ENCODE measurements around the gene AUNIP.
"Not testable (repeated sequence)": the region's sequence is repeated elsewhere in the genome, so short reads cannot be mapped to it uniquely, and the experiment has no call there.

AUNIP gene

GRCh38 chr1:25848531-25848930 is 10.7 kb downstream of the AUNIP start:
- Histone ChIP-seq H3K27me3 (ENCODE audit: control insufficient read depth in 2 of 2, insufficient read depth in 2 of 2, low read length in 2 of 2) (no peaks in the 10 kb centered on the region), H3K4me3 (ENCODE audit: low read length in 2 of 2) (no peak overlapping the region), H3K9ac (ENCODE audit: low read depth in 1 of 2, low read length in 2 of 2) (no peak overlapping the region)

GRCh38 chr1:25847929-25848328 is 11.3 kb downstream of the AUNIP start:
- Histone ChIP-seq H3K27ac (ENCODE audit: low read depth in 2 of 2, low read length in 2 of 2) (no peak overlapping the region), H3K9ac (ENCODE audit: low read depth in 1 of 2, low read length in 2 of 2) (no peak overlapping the region), H3K4me3 (ENCODE audit: low read length in 2 of 2) (no peak overlapping the region), H3K27me3 (ENCODE audit: control insufficient read depth in 2 of 2, insufficient read depth in 2 of 2, low read length in 2 of 2) (no peaks in the 10 kb centered on the region), H3K36me3 (ENCODE audit: control insufficient read depth in 2 of 2, insufficient read depth in 2 of 2, low read length in 2 of 2) (no peaks in the 10 kb centered on the region), H3K4me1 (ENCODE audit: control insufficient read depth in 2 of 2, insufficient read depth in 2 of 2, low read length in 2 of 2) (no peaks in the 10 kb centered on the region), H3K9me3 (ENCODE audit: control insufficient read depth in 2 of 2, low read length in 2 of 2) (no peaks in the 10 kb centered on the region)

More at GRCh38 chr1:25848531-25848930, 10.7 kb downstream of the AUNIP start:
- H3K36me3 ChIP-seq (ENCODE audit: control insufficient read depth in 2 of 2, insufficient read depth in 2 of 2, low read length in 2 of 2): no peaks in the 10 kb centered on the region
- no peaks in the 10 kb centered on the region for H3K4me1 ChIP-seq (ENCODE audit: control insufficient read depth in 2 of 2, insufficient read depth in 2 of 2, low read length in 2 of 2)
- no peaks in the 10 kb centered on the region for H3K9me3 ChIP-seq (ENCODE audit: control insufficient read depth in 2 of 2, low read length in 2 of 2)
- H3K27ac ChIP-seq (ENCODE audit: low read depth in 2 of 2, low read length in 2 of 2): no peak overlapping the region

GRCh38 chr1:25845664-25846063 is 13.6 kb downstream of the AUNIP start:
- no peak overlapping the region for H3K9ac ChIP-seq (ENCODE audit: low read depth in 1 of 2, low read length in 2 of 2)
- H3K27ac ChIP-seq (ENCODE audit: low read depth in 2 of 2, low read length in 2 of 2): no peak overlapping the region

GRCh38 chr1:25844536-25845337 is 14.5 kb downstream of the AUNIP start:
- Histone ChIP-seq H3K27ac (ENCODE audit: low read depth in 2 of 2, low read length in 2 of 2) (no peak overlapping the region), H3K4me3 (ENCODE audit: low read length in 2 of 2) (no peak overlapping the region), H3K36me3 (ENCODE audit: control insufficient read depth in 2 of 2, insufficient read depth in 2 of 2, low read length in 2 of 2) (no peaks in the 10 kb centered on the region), H3K9me3 (ENCODE audit: control insufficient read depth in 2 of 2, low read length in 2 of 2) (no peaks in the 10 kb centered on the region), H3K9ac (ENCODE audit: low read depth in 1 of 2, low read length in 2 of 2) (no peak overlapping the region), H3K4me1 (ENCODE audit: control insufficient read depth in 2 of 2, insufficient read depth in 2 of 2, low read length in 2 of 2) (peaks cover 0 to 2% of the 10 kb centered on the region in 2 donors), H3K27me3 (ENCODE audit: control insufficient read depth in 2 of 2, insufficient read depth in 2 of 2, low read length in 2 of 2) (no peaks in the 10 kb centered on the region)

More at GRCh38 chr1:25845664-25846063, 13.6 kb downstream of the AUNIP start:
- H3K36me3 ChIP-seq (ENCODE audit: control insufficient read depth in 2 of 2, insufficient read depth in 2 of 2, low read length in 2 of 2): no peaks in the 10 kb centered on the region
- peaks cover 0 to 2% of the 10 kb centered on the region in 2 donors for H3K4me1 ChIP-seq (ENCODE audit: control insufficient read depth in 2 of 2, insufficient read depth in 2 of 2, low read length in 2 of 2)
- H3K9me3 ChIP-seq (ENCODE audit: control insufficient read depth in 2 of 2, low read length in 2 of 2): no peaks in the 10 kb centered on the region
- no peak overlapping the region for H3K4me3 ChIP-seq (ENCODE audit: low read length in 2 of 2)
- H3K27me3 ChIP-seq (ENCODE audit: control insufficient read depth in 2 of 2, insufficient read depth in 2 of 2, low read length in 2 of 2): no peaks in the 10 kb centered on the region

- H3K27ac ChIP-seq (ENCODE audit: low read depth in 2 of 2, low read length in 2 of 2): no peak overlapping the region
- no peaks in the 10 kb centered on the region for H3K9me3 ChIP-seq (ENCODE audit: control insufficient read depth in 2 of 2, low read length in 2 of 2)
- no peaks in the 10 kb centered on the region for H3K36me3 ChIP-seq (ENCODE audit: control insufficient read depth in 2 of 2, insufficient read depth in 2 of 2, low read length in 2 of 2)
- no peaks in the 10 kb centered on the region for H3K27me3 ChIP-seq (ENCODE audit: control insufficient read depth in 2 of 2, insufficient read depth in 2 of 2, low read length in 2 of 2)
- H3K9ac ChIP-seq (ENCODE audit: low read depth in 1 of 2, low read length in 2 of 2): no peak overlapping the region
- H3K4me3 ChIP-seq (ENCODE audit: low read length in 2 of 2): no peak overlapping the region
- H3K4me1 ChIP-seq (ENCODE audit: control insufficient read depth in 2 of 2, insufficient read depth in 2 of 2, low read length in 2 of 2): peaks cover 0 to 2% of the 10 kb centered on the region in 2 donors
Observed at GRCh38 chr1:25843483-25843882, 15.8 kb downstream of the AUNIP start.

- not testable (repeated sequence) for H3K9ac ChIP-seq (ENCODE audit: low read depth in 1 of 2, low read length in 2 of 2); H3K36me3 ChIP-seq (ENCODE audit: control insufficient read depth in 2 of 2, insufficient read depth in 2 of 2, low read length in 2 of 2); H3K9me3 ChIP-seq (ENCODE audit: control insufficient read depth in 2 of 2, low read length in 2 of 2); H3K4me1 ChIP-seq (ENCODE audit: control insufficient read depth in 2 of 2, insufficient read depth in 2 of 2, low read length in 2 of 2); H3K27ac ChIP-seq (ENCODE audit: low read depth in 2 of 2, low read length in 2 of 2); H3K4me3 ChIP-seq (ENCODE audit: low read length in 2 of 2); H3K27me3 ChIP-seq (ENCODE audit: control insufficient read depth in 2 of 2, insufficient read depth in 2 of 2, low read length in 2 of 2)
Observed at GRCh38 chr1:25839808-25840207, 19.4 kb downstream of the AUNIP start.

GRCh38 chr1:25837262-25837875 is 21.9 kb downstream of the AUNIP start:
- H3K4me3 ChIP-seq (ENCODE audit: low read length in 2 of 2): no peak overlapping the region
- H3K9me3 ChIP-seq (ENCODE audit: control insufficient read depth in 2 of 2, low read length in 2 of 2): no peaks in the 10 kb centered on the region
- H3K27ac ChIP-seq (ENCODE audit: low read depth in 2 of 2, low read length in 2 of 2): no peak overlapping the region
- H3K4me1 ChIP-seq (ENCODE audit: control insufficient read depth in 2 of 2, insufficient read depth in 2 of 2, low read length in 2 of 2): peaks cover 0 to 2% of the 10 kb centered on the region in 2 donors
- no peaks in the 10 kb centered on the region for H3K27me3 ChIP-seq (ENCODE audit: control insufficient read depth in 2 of 2, insufficient read depth in 2 of 2, low read length in 2 of 2)
- H3K9ac ChIP-seq (ENCODE audit: low read depth in 1 of 2, low read length in 2 of 2): no peak overlapping the region
- H3K36me3 ChIP-seq (ENCODE audit: control insufficient read depth in 2 of 2, insufficient read depth in 2 of 2, low read length in 2 of 2): peaks cover 6 to 12% of the 10 kb centered on the region in 2 donors

- H3K27ac ChIP-seq (ENCODE audit: low read depth in 2 of 2, low read length in 2 of 2): no peak overlapping the region
- H3K4me3 ChIP-seq (ENCODE audit: low read length in 2 of 2): no peak overlapping the region
- peaks cover 13 to 18% of the 10 kb centered on the region in 2 donors for H3K36me3 ChIP-seq (ENCODE audit: control insufficient read depth in 2 of 2, insufficient read depth in 2 of 2, low read length in 2 of 2)
- no peak overlapping the region for H3K9ac ChIP-seq (ENCODE audit: low read depth in 1 of 2, low read length in 2 of 2)
- H3K27me3 ChIP-seq (ENCODE audit: control insufficient read depth in 2 of 2, insufficient read depth in 2 of 2, low read length in 2 of 2): no peaks in the 10 kb centered on the region
- H3K9me3 ChIP-seq (ENCODE audit: control insufficient read depth in 2 of 2, low read length in 2 of 2): no peaks in the 10 kb centered on the region
- peaks cover 0 to 2% of the 10 kb centered on the region in 2 donors for H3K4me1 ChIP-seq (ENCODE audit: control insufficient read depth in 2 of 2, insufficient read depth in 2 of 2, low read length in 2 of 2)
Observed at GRCh38 chr1:25836695-25837094, 22.6 kb downstream of the AUNIP start.

GRCh38 chr1:25834894-25835293 is 24.4 kb downstream of the AUNIP start:
- Histone ChIP-seq H3K9ac (ENCODE audit: low read depth in 1 of 2, low read length in 2 of 2) (no peak overlapping the region), H3K27ac (ENCODE audit: low read depth in 2 of 2, low read length in 2 of 2) (no peak overlapping the region), H3K36me3 (ENCODE audit: control insufficient read depth in 2 of 2, insufficient read depth in 2 of 2, low read length in 2 of 2) (peaks cover 31 to 35% of the 10 kb centered on the region in 2 donors), H3K9me3 (ENCODE audit: control insufficient read depth in 2 of 2, low read length in 2 of 2) (no peaks in the 10 kb centered on the region), H3K4me3 (ENCODE audit: low read length in 2 of 2) (no peak overlapping the region), H3K27me3 (ENCODE audit: control insufficient read depth in 2 of 2, insufficient read depth in 2 of 2, low read length in 2 of 2) (no peaks in the 10 kb centered on the region), H3K4me1 (ENCODE audit: control insufficient read depth in 2 of 2, insufficient read depth in 2 of 2, low read length in 2 of 2) (no peaks in the 10 kb centered on the region)

GRCh38 chr1:25833158-25833557 is 26.1 kb downstream of the AUNIP start:
- Histone ChIP-seq H3K4me1 (ENCODE audit: control insufficient read depth in 2 of 2, insufficient read depth in 2 of 2, low read length in 2 of 2) (no peaks in the 10 kb centered on the region), H3K27ac (ENCODE audit: low read depth in 2 of 2, low read length in 2 of 2) (no peak overlapping the region), H3K9ac (ENCODE audit: low read depth in 1 of 2, low read length in 2 of 2) (no peak overlapping the region), H3K36me3 (ENCODE audit: control insufficient read depth in 2 of 2, insufficient read depth in 2 of 2, low read length in 2 of 2) (peaks cover 45 to 46% of the 10 kb centered on the region in 2 donors), H3K9me3 (ENCODE audit: control insufficient read depth in 2 of 2, low read length in 2 of 2) (no peaks in the 10 kb centered on the region), H3K27me3 (ENCODE audit: control insufficient read depth in 2 of 2, insufficient read depth in 2 of 2, low read length in 2 of 2) (no peaks in the 10 kb centered on the region), H3K4me3 (ENCODE audit: low read length in 2 of 2) (no peak overlapping the region)

Measured in mucosa of rectum (tissue), 2 donors.